GM23338 (cell line): ENCODE data around the gene C16orf78. TPM values are rescaled to one million over a fixed set of nuclear protein-coding genes. Genes with fewer than 3 reads are reported as not detected.

Experiments
- ATAC-seq: fragments of 200-7000 bp; cut with Tn5 transposase; 3 replicates; pipeline ENCODE4 v1.9.1; 2020
- DNase-seq: peaks from one replicate; pipeline ENCODE4 v3.0.0-alpha.2; 2015; ENCODE audit warnings: low spot score
- H2AFZ ChIP-seq: fragments of 200-600 bp; sonication (generic); 2 replicates; pipeline ENCODE4 v1.8.0; 2016; ENCODE audit warnings: antibody characterized with exemption, mild to moderate bottlenecking, moderate library complexity
- H3F3A ChIP-seq: fragments of 200-600 bp; sonication (generic); replicated peaks from 2 replicates; pipeline ENCODE4 v1.8.0; 2017; ENCODE audit warnings: antibody characterized with exemption, mixed run types, low read depth
- H3K27ac ChIP-seq: fragments of 200-600 bp; sonication (generic); 2 replicates; pipeline ENCODE4 v1.6.1; 2016; ENCODE audit warnings: low read depth
- H3K27me3 ChIP-seq: fragments of 200-600 bp; sonication (generic); 2 replicates; pipeline ENCODE4 v1.8.0; 2016; ENCODE audit warnings: mild to moderate bottlenecking, mixed run types, moderate library complexity; ENCODE audit not compliant: insufficient read depth
- H3K36me3 ChIP-seq: fragments of 200-600 bp; sonication (generic); 2 replicates; pipeline ENCODE4 v1.8.0; 2016; ENCODE audit warnings: mild to moderate bottlenecking; ENCODE audit not compliant: insufficient read depth
- H3K4me1 ChIP-seq: fragments of 200-600 bp; sonication (generic); 2 replicates; pipeline ENCODE4 v1.8.0; 2016; ENCODE audit warnings: mild to moderate bottlenecking, moderate library complexity; ENCODE audit not compliant: insufficient read depth
- H3K4me2 ChIP-seq: fragments of 200-600 bp; sonication (generic); 2 replicates; pipeline ENCODE4 v1.7.1; 2017; ENCODE audit warnings: mixed run types
- H3K4me3 ChIP-seq: fragments of 200-600 bp; sonication (generic); 2 replicates; pipeline ENCODE4 v1.6.1; 2016; ENCODE audit warnings: mixed run types
- H3K79me2 ChIP-seq: fragments of 200-600 bp; sonication (generic); replicated peaks from 2 replicates; pipeline ENCODE4 v1.8.0; 2017; ENCODE audit warnings: mild to moderate bottlenecking; ENCODE audit not compliant: insufficient read depth
- H3K9me2 ChIP-seq: fragments of 200-600 bp; sonication (generic); 2 replicates; pipeline ENCODE4 v1.8.0; 2017; ENCODE audit not compliant: insufficient read depth
- H4K20me1 ChIP-seq: fragments of 200-600 bp; sonication (generic); replicated peaks from 2 replicates; pipeline ENCODE4 v1.8.0; 2017; ENCODE audit warnings: mild to moderate bottlenecking; ENCODE audit not compliant: insufficient read depth
- H3K27ac Mint-ChIP-seq: 2 replicates; pipeline ENCODE4 v1.8.0; 2020; ENCODE audit warnings: inconsistent platforms, mild to moderate bottlenecking, moderate library complexity, mixed read lengths
- H3K27me3 Mint-ChIP-seq: 3 replicates; pipeline ENCODE4 v1.8.0; 2022; ENCODE audit warnings: low read depth, mild to moderate bottlenecking, moderate library complexity, mixed read lengths, inconsistent platforms; ENCODE audit not compliant: insufficient read depth, poor library complexity
- H3K36me3 Mint-ChIP-seq: 3 replicates; pipeline ENCODE4 v1.8.0; 2021; ENCODE audit warnings: low read depth, mild to moderate bottlenecking, inconsistent platforms, moderate library complexity, mixed read lengths
- H3K4me1 Mint-ChIP-seq: 3 replicates; pipeline ENCODE4 v1.8.0; 2020; ENCODE audit warnings: mild to moderate bottlenecking, inconsistent platforms, mixed read lengths
- H3K4me3 Mint-ChIP-seq: 3 replicates; pipeline ENCODE4 v1.8.0; 2021; ENCODE audit warnings: moderate library complexity, mild to moderate bottlenecking, inconsistent platforms, mixed read lengths
- H3K9me3 Mint-ChIP-seq: 3 replicates; pipeline ENCODE4 v1.8.0; 2020; ENCODE audit warnings: moderate library complexity, mild to moderate bottlenecking, inconsistent platforms, mixed read lengths
- CREB1 ChIP-seq: fragments of 250-450 bp; sonication (Bioruptor Pico); IDR thresholded peaks from 2 replicates; pipeline ENCODE4 v1.5.0; 2020; ENCODE audit warnings: low read depth, mild to moderate bottlenecking, moderate library complexity
- JUNB ChIP-seq: IDR thresholded peaks from one replicate; pipeline ENCODE4 v1.6.1; 2016; ENCODE audit warnings: antibody characterized with exemption; ENCODE audit not compliant: unreplicated experiment
- NANOG ChIP-seq: IDR thresholded peaks from 2 replicates; pipeline ENCODE4 v1.6.1; 2016; ENCODE audit warnings: antibody characterized with exemption, borderline replicate concordance
- POLR2AphosphoS5 ChIP-seq: IDR thresholded peaks from 2 replicates; pipeline ENCODE4 v1.6.1; 2016; ENCODE audit warnings: antibody characterized with exemption, low read depth
- STAT1 ChIP-seq: IDR thresholded peaks from one replicate; pipeline ENCODE4 v1.6.1; 2016; ENCODE audit warnings: antibody characterized with exemption; ENCODE audit not compliant: unreplicated experiment
- ZNF114 ChIP-seq: fragments of 250-450 bp; sonication (Bioruptor Pico); IDR thresholded peaks from 2 replicates; pipeline ENCODE4 v1.5.0; 2020; ENCODE audit warnings: mild to moderate bottlenecking, moderate library complexity
- ZNF331 ChIP-seq: fragments of 250-450 bp; sonication (Bioruptor Pico); IDR thresholded peaks from 2 replicates; pipeline ENCODE4 v1.5.0; 2020; ENCODE audit warnings: low read depth, mild to moderate bottlenecking, moderate library complexity
- polyA plus RNA-seq: library from polyadenylated mRNA; unstranded; fragments of >200 nt; fragmentation: Nextera tagmentation; extraction: Ambion mirVana; gene quantifications from 2 replicates; pipeline ENCODE4 v1.2.1, GENCODE V29; 2016
- total RNA-seq: library from RNA; depleted of rRNA; stranded (reverse); fragments of >200 nt; shearing (Covaris generic); gene quantifications from 2 replicates; pipeline ENCODE4 v1.2.3, GENCODE V29; 2014
- TF ChIP-seq, protein P1 (sequence below): fragments of 250-450 bp; sonication (Bioruptor Pico); IDR thresholded peaks from 2 replicates; pipeline ENCODE4 v1.5.0; 2020; ENCODE audit warnings: mild to moderate bottlenecking, moderate library complexity
- TF ChIP-seq, protein P2 (sequence below): IDR thresholded peaks from one replicate; pipeline ENCODE4 v1.6.1; 2018; ENCODE audit warnings: antibody characterized with exemption; ENCODE audit not compliant: unreplicated experiment
- TF ChIP-seq, protein P3 (sequence below): IDR thresholded peaks from 2 replicates; pipeline ENCODE4 v1.6.1; 2016; ENCODE audit warnings: antibody characterized with exemption
- TF ChIP-seq, protein P4 (sequence below), 2 experiments: fragments of 200-600 bp in 1 of 2; sonication (generic) in 1 of 2; conservative IDR thresholded peaks; 2 replicates each; pipeline versions ENCODE4 v1.5.1 to v1.6.1; 2016 to 2017; ENCODE audit warnings: antibody characterized with exemption in 2 of 2, low read depth in 2 of 2, mild to moderate bottlenecking in 2 of 2, moderate library complexity in 1 of 2

The C16orf78 gene
- total and polyA plus RNA-seq, 2 experiments from 2014 or later = not detected

DNA sequence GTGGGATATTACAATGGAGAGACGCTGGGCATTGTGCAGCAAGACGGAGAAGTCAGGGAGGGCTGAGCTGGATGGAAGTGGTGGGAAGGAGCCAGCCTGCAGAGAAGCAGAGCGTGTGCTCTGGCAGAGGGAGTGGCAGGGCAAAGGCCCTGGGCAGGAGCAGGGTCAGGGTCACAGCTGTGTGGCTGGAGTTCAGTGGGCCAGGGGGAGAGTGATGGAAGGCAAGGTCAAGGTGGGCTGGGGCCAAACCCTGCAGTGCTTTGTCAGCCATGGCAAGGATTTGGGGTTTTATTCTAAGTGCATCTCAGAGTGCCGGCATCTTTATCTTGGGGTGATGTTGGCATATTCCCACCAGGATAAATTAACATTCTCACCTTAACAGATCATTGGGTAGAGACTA, 31.9 kb upstream of the C16orf78 start:
- H3K27ac Mint-ChIP-seq = no peak overlapping the region
- no peak for ATAC-seq
- peaks cover 8% of the 10 kb centered on the region for H3K27me3 Mint-ChIP-seq

More for the DNA sequence above, 31.9 kb upstream of the C16orf78 start:
- no peak overlapping the region for H3K4me2 ChIP-seq
- H3K4me1 Mint-ChIP-seq = no peaks in the 10 kb centered on the region
- H3K36me3 Mint-ChIP-seq = no peaks in the 10 kb centered on the region
- H3K9me3 Mint-ChIP-seq = no peaks in the 10 kb centered on the region
- DNase-seq = no peak
- TF ChIP-seq, protein P1, sequence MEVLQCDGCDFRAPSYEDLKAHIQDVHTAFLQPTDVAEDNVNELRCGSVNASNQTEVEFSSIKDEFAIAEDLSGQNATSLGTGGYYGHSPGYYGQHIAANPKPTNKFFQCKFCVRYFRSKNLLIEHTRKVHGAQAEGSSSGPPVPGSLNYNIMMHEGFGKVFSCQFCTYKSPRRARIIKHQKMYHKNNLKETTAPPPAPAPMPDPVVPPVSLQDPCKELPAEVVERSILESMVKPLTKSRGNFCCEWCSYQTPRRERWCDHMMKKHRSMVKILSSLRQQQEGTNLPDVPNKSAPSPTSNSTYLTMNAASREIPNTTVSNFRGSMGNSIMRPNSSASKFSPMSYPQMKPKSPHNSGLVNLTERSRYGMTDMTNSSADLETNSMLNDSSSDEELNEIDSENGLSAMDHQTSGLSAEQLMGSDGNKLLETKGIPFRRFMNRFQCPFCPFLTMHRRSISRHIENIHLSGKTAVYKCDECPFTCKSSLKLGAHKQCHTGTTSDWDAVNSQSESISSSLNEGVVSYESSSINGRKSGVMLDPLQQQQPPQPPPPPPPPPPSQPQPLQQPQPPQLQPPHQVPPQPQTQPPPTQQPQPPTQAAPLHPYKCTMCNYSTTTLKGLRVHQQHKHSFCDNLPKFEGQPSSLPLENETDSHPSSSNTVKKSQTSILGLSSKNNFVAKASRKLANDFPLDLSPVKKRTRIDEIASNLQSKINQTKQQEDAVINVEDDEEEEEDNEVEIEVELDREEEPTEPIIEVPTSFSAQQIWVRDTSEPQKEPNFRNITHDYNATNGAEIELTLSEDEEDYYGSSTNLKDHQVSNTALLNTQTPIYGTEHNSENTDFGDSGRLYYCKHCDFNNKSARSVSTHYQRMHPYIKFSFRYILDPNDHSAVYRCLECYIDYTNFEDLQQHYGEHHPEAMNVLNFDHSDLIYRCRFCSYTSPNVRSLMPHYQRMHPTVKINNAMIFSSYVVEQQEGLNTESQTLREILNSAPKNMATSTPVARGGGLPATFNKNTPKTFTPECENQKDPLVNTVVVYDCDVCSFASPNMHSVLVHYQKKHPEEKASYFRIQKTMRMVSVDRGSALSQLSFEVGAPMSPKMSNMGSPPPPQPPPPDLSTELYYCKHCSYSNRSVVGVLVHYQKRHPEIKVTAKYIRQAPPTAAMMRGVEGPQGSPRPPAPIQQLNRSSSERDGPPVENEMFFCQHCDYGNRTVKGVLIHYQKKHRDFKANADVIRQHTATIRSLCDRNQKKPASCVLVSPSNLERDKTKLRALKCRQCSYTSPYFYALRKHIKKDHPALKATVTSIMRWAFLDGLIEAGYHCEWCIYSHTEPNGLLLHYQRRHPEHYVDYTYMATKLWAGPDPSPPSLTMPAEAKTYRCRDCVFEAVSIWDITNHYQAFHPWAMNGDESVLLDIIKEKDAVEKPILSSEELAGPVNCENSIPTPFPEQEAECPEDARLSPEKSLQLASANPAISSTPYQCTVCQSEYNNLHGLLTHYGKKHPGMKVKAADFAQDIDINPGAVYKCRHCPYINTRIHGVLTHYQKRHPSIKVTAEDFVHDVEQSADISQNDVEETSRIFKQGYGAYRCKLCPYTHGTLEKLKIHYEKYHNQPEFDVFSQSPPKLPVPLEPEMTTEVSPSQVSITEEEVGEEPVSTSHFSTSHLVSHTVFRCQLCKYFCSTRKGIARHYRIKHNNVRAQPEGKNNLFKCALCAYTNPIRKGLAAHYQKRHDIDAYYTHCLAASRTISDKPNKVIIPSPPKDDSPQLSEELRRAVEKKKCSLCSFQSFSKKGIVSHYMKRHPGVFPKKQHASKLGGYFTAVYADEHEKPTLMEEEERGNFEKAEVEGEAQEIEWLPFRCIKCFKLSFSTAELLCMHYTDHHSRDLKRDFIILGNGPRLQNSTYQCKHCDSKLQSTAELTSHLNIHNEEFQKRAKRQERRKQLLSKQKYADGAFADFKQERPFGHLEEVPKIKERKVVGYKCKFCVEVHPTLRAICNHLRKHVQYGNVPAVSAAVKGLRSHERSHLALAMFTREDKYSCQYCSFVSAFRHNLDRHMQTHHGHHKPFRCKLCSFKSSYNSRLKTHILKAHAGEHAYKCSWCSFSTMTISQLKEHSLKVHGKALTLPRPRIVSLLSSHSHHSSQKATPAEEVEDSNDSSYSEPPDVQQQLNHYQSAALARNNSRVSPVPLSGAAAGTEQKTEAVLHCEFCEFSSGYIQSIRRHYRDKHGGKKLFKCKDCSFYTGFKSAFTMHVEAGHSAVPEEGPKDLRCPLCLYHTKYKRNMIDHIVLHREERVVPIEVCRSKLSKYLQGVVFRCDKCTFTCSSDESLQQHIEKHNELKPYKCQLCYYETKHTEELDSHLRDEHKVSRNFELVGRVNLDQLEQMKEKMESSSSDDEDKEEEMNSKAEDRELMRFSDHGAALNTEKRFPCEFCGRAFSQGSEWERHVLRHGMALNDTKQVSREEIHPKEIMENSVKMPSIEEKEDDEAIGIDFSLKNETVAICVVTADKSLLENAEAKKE = no peak
- TF ChIP-seq, protein P2, sequence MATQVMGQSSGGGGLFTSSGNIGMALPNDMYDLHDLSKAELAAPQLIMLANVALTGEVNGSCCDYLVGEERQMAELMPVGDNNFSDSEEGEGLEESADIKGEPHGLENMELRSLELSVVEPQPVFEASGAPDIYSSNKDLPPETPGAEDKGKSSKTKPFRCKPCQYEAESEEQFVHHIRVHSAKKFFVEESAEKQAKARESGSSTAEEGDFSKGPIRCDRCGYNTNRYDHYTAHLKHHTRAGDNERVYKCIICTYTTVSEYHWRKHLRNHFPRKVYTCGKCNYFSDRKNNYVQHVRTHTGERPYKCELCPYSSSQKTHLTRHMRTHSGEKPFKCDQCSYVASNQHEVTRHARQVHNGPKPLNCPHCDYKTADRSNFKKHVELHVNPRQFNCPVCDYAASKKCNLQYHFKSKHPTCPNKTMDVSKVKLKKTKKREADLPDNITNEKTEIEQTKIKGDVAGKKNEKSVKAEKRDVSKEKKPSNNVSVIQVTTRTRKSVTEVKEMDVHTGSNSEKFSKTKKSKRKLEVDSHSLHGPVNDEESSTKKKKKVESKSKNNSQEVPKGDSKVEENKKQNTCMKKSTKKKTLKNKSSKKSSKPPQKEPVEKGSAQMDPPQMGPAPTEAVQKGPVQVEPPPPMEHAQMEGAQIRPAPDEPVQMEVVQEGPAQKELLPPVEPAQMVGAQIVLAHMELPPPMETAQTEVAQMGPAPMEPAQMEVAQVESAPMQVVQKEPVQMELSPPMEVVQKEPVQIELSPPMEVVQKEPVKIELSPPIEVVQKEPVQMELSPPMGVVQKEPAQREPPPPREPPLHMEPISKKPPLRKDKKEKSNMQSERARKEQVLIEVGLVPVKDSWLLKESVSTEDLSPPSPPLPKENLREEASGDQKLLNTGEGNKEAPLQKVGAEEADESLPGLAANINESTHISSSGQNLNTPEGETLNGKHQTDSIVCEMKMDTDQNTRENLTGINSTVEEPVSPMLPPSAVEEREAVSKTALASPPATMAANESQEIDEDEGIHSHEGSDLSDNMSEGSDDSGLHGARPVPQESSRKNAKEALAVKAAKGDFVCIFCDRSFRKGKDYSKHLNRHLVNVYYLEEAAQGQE = no peak
- TF ChIP-seq STAT1 (no peak), ZNF331 (CRISPR knock-in tag) (no peak), CREB1 (CRISPR knock-in tag) (no peak), NANOG (no peak), JUNB (no peak), POLR2AphosphoS5 (no peak), ZNF114 (CRISPR knock-in tag) (no peak)
- TF ChIP-seq, protein P3, sequence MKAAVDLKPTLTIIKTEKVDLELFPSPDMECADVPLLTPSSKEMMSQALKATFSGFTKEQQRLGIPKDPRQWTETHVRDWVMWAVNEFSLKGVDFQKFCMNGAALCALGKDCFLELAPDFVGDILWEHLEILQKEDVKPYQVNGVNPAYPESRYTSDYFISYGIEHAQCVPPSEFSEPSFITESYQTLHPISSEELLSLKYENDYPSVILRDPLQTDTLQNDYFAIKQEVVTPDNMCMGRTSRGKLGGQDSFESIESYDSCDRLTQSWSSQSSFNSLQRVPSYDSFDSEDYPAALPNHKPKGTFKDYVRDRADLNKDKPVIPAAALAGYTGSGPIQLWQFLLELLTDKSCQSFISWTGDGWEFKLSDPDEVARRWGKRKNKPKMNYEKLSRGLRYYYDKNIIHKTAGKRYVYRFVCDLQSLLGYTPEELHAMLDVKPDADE = no peak
- TF ChIP-seq, protein P4, sequence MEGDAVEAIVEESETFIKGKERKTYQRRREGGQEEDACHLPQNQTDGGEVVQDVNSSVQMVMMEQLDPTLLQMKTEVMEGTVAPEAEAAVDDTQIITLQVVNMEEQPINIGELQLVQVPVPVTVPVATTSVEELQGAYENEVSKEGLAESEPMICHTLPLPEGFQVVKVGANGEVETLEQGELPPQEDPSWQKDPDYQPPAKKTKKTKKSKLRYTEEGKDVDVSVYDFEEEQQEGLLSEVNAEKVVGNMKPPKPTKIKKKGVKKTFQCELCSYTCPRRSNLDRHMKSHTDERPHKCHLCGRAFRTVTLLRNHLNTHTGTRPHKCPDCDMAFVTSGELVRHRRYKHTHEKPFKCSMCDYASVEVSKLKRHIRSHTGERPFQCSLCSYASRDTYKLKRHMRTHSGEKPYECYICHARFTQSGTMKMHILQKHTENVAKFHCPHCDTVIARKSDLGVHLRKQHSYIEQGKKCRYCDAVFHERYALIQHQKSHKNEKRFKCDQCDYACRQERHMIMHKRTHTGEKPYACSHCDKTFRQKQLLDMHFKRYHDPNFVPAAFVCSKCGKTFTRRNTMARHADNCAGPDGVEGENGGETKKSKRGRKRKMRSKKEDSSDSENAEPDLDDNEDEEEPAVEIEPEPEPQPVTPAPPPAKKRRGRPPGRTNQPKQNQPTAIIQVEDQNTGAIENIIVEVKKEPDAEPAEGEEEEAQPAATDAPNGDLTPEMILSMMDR (conservative IDR thresholded peaks at IDR 0.05; ENCODE audit: low read depth in 2 of 2) = no peak
- H3K27me3 ChIP-seq = no peaks in the 10 kb centered on the region
- H3K27ac ChIP-seq = no peak overlapping the region
- no peak overlapping the region for H3K4me3 ChIP-seq
- H3K36me3 ChIP-seq = no peaks in the 10 kb centered on the region
- no peaks in the 10 kb centered on the region for H4K20me1 ChIP-seq
- H3K9me2 ChIP-seq = no peaks in the 10 kb centered on the region
- H3K4me3 Mint-ChIP-seq = no peak overlapping the region
- H3K4me1 ChIP-seq = no peaks in the 10 kb centered on the region
- no peaks in the 10 kb centered on the region for H3F3A ChIP-seq
- H3K79me2 ChIP-seq = no peaks in the 10 kb centered on the region
- H2AFZ ChIP-seq = no peak overlapping the region
